ENCODE data around the gene PNRC2.

DNA sequence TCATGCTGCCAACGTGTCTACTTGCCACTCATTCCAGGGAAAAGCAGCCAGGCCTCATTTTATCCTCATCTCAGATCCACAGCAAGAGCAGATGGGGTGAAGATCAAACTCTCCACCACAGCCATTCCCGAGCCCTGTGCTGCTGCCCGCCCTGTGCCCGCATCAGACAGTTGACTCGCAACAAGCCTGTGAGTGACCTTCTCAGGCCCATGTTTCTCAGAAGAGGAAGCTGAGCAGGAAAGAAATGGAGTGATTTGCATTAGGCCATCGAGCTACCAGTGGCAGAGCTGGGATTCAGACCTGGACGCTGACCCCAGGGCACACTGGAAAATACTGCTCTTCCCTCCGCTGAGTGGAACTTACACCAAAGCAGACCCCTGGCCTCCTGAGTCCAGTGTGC is 47.7 kb upstream of the PNRC2 start:
- TF ChIP-seq, protein P1, sequence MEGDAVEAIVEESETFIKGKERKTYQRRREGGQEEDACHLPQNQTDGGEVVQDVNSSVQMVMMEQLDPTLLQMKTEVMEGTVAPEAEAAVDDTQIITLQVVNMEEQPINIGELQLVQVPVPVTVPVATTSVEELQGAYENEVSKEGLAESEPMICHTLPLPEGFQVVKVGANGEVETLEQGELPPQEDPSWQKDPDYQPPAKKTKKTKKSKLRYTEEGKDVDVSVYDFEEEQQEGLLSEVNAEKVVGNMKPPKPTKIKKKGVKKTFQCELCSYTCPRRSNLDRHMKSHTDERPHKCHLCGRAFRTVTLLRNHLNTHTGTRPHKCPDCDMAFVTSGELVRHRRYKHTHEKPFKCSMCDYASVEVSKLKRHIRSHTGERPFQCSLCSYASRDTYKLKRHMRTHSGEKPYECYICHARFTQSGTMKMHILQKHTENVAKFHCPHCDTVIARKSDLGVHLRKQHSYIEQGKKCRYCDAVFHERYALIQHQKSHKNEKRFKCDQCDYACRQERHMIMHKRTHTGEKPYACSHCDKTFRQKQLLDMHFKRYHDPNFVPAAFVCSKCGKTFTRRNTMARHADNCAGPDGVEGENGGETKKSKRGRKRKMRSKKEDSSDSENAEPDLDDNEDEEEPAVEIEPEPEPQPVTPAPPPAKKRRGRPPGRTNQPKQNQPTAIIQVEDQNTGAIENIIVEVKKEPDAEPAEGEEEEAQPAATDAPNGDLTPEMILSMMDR (IDR thresholded peaks at IDR 0.05): no peak
- TF ChIP-seq POLR2A (IDR thresholded peaks at IDR 0.05): no peak

All from sigmoid colon (tissue), 3 donors.